HG03108 (cell line): ENCODE measurements around the gene SRRT.
"Not testable (repeated sequence)": the region's sequence is repeated elsewhere in the genome, so short reads cannot be mapped to it uniquely, and the experiment has no call there.

Experiments
- ATAC-seq: cut with Tn5 transposase; IDR thresholded peaks from one replicate; pipeline ENCODE4 v1.9.1; 2021; ENCODE audit warnings: moderate library complexity; ENCODE audit not compliant: unreplicated experiment

Gene SRRT

DNA sequence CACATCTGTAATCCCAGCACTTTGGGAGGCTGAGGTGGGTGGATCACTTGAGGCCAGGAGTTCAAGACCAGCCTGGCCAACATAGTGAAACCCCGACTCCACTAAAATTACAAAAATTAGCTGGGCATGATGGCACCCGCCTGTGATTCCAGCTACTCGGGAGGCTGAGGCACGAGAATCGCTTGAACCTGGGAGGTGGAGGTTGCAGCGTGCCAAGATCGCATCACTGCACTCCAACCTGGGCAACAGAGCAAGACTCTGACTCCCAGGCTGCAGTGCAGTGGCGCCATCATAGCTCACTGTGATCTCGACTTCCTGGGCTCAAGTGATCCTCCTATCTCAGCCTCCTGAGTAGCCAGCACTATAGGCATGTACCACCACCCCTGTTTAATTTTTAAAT, 20.0 kb upstream of the SRRT start:
- ATAC-seq, result not testable (repeated sequence)

DNA sequence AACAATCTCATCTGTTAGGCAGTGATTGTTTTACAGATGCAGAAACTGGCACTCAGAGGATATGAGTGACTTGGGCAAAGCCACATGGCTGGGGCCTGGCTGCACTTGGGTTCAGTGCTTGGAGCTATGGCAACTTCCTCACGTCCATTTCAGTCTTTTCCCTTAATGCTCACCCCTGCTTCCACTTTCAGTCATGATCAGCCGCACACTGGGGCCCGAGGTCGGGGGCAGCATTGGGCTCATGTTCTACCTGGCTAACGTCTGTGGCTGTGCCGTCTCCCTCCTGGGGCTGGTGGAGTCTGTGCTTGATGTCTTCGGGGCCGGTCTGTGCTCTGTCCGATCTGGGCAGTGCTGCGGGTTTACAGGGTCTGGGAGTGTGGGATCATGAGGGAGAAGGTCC, 19.4 kb upstream of the SRRT start:
- ATAC-seq, result no peak

DNA sequence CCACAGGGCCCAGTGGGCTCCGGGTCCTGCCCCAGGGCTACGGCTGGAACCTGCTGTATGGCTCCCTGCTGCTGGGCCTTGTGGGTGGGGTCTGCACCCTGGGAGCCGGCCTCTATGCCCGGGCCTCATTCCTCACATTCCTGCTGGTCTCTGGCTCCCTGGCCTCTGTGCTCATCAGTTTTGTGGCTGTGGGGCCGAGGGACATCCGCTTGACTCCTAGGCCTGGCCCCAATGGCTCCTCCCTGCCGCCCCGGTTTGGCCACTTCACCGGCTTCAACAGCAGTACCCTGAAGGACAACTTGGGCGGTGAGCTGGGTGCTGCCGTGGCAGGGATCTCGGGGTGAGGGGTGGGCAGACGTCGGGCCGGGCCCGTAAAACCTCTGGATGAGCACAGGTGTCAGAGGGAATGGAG, 18.0 kb upstream of the SRRT start:
- no peak for ATAC-seq

DNA sequence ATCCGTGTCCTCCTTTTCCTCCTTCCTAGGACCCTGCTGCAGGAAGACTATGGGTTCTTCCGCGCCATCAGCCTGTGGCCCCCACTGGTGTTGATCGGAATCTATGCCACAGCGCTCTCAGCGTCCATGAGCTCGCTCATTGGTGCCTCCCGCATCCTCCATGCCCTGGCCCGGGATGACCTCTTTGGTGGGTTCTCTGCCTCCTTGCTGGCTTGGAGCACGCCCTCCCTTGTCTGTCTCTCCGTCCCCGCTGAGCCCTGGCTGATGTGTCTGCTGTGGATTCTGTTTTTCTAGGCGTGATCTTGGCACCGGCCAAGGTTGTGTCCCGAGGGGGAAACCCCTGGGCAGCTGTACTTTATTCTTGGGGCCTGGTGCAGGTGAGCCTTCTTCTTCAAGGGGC, 15.0 kb upstream of the SRRT start:
- ATAC-seq, result no peak

DNA sequence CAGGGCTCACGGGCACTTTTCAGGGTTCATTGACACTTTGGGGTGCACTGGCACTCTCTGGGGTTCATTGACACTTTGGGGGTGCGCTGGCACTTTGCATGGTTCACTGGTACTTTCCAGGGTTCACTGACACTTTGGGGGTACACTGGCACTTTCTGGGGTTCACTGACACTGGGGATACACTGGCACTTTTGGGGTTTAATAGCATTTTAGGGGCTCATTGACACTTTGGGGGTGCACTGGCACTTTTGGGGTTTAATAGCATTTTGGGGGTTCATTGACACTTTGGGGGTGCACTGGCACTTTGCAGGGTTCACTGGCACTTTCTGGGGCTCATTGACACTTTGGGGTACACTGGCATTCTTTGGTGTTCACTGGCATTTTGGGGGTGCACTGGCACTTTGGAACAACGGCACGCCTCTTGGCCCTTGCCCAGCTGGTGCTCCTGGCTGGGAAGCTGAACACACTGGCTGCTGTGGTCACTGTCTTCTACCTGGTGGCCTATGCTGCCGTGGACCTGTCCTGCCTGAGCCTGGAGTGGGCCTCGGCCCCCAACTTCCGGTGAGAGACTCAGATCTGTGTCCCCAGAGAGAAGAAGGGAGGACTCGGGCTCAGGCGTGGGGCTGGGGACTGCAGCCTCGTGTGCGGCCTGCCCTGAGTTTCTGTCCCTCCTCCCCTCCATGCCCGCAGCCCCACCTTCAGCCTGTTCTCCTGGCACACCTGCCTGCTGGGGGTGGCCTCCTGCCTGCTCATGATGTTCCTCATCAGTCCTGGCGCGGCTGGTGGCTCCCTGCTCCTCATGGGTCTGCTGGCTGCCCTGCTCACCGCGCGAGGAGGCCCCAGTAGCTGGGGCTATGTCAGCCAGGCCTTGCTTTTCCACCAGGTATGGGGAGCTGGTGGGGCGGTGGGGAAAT, 13.9 kb upstream of the SRRT start:
- no peak for ATAC-seq

DNA sequence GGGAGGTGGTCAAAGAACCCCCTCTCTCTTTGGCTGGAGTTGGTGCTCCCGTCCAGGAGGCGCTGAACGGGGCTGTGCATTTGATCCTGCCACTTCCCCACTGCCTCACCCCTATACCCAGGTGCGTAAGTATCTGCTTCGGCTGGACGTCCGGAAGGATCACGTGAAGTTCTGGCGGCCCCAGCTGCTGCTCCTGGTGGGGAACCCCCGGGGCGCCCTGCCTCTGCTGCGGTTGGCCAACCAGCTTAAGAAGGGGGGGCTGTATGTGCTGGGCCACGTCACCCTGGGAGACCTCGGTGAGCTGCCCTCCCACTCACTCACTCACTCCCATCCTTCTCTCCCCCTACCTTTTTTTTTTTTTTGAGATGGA, 13.3 kb upstream of the SRRT start:
- no peak for ATAC-seq

DNA sequence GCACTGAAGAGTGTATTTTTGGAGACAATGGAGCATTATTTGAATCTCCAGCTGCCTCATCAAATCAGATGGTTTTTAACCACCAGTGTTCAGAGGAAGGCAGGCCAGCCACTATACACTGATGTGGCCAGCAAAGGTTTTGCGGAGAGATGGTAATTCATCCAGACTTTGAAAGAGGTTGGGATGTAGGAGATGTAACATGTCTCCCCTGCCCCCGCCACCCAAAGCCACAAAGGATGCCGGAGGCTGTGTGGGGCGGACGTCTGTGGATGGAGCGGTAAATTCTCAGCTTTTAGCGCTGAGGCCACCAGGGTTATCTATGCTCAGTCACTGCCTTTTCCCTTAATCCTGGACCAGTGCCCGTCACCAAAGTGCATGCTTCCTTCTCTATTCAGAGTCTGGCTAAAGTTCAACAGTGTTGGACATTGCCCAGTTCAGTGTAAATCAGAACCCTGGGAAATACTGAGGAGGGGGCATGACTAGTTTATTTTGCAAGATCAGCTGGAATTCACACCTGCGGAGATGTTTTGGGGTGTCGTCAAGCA, 11.4 kb upstream of the SRRT start:
- ATAC-seq, result no peak

DNA sequence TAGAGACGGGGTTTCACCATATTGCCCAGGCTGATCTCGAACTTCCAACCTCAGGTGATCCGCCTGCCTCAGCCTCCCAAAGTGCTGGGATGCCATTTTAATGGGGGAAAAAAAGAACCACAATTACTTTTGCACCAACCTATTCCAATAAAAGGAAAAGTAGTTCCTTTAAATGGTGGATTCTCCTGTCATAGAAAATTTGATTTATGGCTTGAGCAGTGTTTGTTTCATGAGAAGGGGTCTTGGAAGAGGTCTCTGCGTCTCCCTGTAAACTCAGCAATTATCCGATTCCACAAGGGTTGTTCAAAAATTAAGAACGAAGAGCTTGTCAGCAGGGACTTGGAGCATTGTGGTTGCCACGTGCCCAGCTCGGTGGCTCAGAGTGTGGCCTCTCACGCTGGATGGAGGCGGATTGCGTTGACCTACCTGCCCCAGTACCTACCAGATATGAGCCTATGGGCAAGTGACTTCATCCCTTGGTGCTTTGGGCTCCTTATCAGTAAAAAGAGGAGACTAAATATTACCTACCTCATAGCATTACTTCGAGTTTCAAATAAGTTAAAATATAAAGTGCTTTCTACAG, 10.5 kb upstream of the SRRT start:
- no peak for ATAC-seq

DNA sequence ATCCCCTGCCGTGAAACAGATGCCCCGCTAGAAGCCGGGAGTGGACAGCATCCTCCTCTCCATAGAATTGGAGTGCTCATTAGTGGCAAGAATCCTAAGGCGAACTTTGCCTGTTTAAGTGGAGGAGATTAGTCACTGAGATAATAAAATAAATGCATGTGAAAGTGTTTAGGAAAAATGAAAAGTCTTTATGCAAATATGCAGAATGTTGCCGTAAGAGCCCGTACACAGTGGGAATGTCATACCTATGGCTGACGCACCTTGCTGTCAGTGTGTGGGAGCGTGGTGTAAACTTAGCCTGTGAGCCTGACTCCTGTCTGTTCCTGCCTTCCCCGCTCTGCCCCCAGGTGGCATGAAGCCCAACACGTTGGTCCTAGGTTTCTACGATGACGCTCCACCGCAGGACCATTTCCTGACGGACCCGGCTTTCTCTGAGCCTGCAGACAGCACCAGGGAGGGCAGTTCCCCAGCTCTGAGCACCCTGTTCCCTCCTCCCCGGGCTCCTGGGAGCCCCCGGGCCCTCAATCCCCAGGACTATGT, 9.5 kb upstream of the SRRT start:
- no peak for ATAC-seq

DNA sequence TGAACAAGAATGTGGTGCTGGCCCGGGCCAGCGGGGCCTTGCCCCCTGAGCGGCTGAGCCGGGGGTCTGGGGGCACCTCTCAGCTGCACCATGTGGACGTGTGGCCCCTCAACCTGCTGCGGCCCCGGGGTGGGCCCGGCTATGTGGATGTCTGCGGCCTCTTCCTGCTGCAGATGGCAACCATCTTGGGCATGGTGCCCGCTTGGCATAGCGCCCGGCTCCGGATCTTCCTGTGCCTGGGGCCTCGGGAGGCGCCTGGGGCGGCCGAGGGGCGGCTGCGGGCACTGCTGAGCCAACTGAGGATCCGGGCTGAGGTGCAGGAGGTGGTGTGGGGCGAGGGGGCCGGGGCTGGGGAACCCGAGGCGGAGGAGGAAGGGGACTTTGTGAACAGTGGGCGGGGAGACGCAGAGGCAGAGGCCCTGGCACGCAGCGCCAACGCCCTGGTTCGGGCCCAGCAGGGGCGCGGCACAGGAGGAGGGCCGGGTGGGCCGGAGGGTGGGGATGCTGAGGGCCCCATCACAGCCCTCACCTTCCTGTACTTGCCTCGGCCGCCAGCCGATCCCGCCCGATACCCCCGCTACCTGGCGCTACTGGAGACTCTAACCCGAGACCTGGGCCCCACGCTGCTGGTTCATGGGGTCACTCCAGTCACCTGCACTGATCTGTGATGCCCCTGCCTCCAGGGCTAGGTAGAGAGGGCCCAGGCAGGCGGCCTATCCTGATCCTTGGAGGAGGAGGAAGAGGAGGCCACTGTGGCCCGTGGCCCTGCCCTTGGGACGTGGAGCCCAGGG, 8.8 kb upstream of the SRRT start:
- no peak for ATAC-seq

DNA sequence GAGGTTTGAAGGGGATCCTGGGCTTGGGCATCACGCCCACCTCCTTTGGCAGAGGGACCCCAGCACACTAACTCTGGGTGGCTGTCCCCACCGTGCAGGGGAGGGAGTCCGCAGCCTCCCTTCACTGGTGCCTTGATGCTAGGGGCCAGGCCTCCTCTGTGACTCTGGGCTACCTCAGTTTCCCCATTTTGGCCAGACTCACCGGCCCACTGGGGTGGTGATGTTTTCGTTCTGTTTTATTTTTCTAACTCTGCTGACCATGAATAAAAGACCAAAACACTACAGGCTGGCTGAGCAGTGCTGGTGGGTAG, 8.2 kb upstream of the SRRT start:
- ATAC-seq, result no peak

DNA sequence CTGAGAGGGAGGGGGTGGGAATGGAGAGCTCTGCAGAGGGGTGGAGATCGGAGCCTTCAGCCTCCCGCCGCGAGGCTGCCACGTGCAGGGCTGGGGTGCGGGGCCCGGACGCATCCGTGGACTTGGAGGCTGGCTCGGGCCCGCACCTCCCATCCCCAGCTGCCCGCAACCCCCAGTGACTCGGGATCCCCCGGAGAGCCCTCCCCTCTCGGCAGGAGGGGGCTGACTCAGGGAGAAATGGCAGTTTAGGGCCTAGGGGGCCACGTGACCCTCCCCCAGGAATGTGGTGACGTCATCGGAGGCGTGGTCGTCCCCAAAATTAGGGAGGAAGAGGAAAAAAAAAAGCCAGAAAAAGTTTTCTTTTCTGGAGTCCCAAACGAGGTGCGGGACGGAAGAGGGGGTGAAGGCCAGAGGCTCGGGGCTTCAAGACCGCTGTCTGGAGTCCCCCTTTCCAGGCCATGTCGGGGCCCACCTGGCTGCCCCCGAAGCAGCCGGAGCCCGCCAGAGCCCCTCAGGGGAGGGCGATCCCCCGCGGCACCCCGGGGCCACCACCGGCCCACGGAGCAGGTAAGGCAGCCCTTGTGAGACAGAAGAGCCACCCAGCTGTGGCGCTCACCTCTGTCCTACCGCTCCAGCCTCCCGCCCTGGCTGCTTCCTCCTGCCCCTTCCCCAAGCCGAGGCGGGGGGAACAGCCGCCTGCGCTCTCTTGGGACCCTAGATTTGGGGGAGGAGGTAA, 7.7 kb upstream of the SRRT start, which contains the start of gene TRIP6:
Gene TRIP6 (plus strand): TSS at position 348 of the 736 bp plus-strand sequence. CDS start 111 bp downstream, at position 459.
- peak; percentile 59 for ATAC-seq

DNA sequence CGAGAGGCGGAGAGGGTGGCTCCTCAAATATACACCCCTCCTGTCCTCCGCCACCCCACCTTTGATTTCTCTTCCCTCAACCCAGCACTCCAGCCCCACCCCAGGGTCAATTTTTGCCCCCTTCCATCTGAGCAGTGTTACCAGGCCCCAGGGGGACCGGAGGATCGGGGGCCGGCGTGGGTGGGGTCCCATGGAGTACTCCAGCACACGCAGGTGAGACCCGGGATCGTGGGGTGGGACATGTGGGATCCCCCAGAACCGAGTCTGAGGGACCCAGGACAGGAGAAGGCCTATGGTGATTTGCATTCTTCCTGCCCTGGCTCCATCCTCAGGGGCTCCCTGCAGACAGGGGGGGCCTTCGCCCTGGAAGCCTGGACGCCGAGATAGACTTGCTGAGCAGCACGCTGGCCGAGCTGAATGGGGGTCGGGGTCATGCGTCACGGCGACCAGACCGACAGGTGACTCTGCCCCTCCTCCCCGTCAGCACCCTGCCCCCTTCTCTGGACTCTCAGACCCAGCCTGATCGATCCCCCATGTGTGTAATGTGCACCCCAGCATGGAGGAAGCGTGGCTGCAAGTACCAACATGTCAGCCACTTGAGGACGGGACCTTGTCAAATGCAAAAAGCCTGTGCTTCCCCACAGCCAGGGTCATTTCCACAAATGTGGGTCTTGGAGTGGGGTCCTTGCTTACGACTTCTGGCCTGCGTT, 7.0 kb upstream of the SRRT start:
- no peak for ATAC-seq

DNA sequence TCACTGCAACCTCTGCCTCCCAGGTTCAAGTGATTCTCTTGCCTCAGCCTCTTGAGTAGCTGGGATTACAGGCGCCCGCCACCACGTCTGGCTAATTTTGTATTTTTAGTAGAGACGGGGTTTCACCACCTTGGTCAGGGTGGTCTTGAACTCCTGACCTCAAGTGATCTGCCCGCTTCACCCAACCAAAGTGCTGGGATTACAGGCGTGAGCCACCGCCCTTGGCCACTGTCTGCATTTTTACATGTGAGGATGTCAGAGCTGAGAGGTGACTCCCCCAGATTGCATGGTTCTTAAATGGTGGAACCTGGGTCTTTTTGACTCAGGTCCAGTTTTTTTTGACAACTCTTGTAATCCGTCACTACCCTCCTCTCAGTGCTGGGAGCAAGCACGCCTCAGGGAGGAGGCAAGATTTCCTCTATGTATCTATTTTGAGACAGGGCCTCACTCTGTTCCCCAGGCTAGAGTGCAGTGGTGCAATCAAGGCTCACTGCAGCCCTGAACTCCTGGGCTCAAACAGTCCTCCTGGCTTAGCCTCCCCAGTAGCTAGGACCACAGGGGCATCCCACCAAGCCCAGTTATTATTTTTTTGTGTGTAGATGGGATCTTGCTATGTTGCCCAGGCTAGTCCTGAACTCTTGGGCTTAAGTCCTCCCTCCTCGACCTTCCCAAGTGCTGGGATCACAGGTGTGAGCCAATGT, 1.2 kb upstream of the SRRT start:
- ATAC-seq, result no peak

DNA sequence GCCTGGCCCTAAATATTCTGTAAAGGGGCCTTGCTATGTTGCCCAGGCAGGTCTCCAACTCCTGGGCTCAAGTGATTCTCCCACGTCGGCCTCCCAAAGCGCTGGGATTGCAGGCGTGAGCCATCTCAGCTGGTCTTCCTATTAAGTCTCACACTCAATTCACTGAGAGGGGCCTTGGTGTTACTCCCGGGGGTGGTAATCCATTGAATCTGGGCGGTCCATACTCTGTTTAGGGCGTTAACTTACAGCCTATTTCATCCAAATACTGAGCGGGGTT, 665 bp upstream of the SRRT start:
- ATAC-seq, result no peak

DNA sequence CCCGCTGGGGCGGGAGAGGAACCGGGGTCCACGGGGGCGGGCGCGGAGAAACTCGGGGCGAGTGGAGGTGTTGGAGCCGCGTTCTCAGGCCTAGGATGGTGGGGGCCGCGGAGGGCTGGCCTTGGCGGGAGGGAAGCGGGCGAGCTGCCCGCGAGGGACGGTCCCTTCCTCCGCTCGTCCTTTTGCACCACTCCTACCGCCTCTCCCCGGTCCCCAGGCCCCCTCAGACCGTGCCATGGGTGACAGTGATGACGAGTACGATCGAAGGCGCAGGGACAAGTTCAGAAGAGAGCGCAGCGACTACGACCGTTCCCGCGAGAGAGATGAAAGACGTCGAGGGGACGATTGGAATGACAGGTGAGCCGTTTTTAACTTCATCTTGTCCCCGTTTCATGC, 451 bp downstream of the SRRT start:
- ATAC-seq, result peak; percentile 27

DNA sequence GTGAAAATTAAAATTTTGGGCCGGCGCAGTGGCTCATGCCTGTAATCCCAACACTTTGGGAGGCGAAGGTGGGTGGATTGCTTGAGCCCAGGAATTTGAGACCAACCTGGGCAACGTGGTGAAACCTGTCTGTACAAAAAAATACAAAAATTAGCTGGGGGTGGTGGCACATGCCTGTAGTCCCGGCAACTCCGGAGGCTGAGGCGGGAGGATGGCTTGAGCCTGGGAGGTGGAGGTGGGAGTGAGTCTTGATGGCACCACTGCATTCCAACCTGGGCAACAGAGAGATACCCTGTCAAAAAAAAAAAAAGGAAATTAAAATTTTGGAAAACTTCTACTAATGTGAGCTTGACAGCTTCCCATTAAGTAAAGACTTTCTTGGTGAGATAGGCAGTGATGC, 3.1 kb downstream of the SRRT start:
- ATAC-seq, result no peak

DNA sequence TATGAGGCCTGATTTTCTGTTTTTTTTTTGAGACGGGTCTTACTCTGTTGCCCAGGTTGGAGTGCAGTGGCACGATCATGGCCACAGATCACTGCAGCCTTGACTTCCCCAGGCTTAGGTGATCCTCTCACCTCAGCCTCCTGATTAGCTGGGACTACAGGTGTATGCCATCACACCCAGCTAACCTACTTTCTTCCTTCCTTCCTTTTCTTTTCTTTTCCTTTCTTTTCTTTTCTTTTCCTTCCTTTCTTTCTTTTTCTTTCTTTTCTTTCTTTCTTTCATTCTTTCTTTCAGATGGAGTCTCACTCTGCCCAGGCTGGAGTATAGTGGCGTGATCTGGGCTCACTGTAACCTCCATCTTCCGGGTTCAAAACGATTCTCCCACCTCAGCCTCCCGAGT, 3.8 kb downstream of the SRRT start:
- no peak for ATAC-seq

DNA sequence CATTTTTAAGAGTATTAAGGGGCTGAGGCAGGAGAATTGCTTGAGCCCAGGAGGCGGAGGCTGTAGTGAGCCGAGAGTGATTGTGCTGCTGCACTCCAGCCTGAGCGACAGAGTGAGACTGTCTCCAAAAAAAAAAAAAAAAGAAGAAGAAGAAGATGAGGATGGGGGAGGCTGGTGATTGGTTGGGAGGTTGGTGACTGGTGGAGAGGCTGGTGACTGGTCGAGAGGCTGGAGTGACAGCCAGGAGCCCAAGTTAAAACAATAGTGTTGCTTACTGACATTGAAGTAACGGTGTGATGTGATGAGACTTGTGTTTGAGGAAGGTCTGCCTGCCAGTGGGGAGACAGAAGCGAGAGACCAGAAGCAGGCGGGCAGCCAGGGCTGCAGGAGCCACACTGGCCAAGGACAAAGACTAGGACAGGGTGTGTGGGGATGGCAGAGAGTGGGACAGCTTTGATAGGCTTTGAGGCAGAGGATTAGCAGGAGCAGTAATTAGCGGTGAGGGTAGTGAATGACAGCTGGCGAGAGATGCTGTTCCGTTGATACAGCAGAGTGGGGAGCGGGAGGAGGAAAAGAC, 4.9 kb downstream of the SRRT start:
- no peak for ATAC-seq
